GM12878 (cell line): ENCODE results near the gene TOE1. TPM values are rescaled to one million over a fixed set of nuclear protein-coding genes. Genes with fewer than 3 reads are reported as not detected.

Experiments used
- ATAC-seq: fragments of 200-7000 bp; cut with Tn5 transposase; 3 replicates; pipeline ENCODE4 v1.9.1; 2020; ENCODE audit warnings: mild to moderate bottlenecking, moderate library complexity
- BruUV-seq: library from RNA; stranded (reverse); fragments of 400-500 nt; replicated peaks from 2 replicates; lab custom pipeline; 2021; lab: Mats Ljungman, UMichigan
- CTCF ChIA-PET: fragments of 300-600 bp; sonication (Branson Sonifier 250); formaldehyde crosslinking; extraction: SDS; loops from one replicate; lab custom pipeline; 2021; ENCODE audit warnings: inconsistent platforms; lab: Yijun Ruan, JAX
- POLR2A ChIA-PET: fragments of 350-600 bp; formaldehyde crosslinking; extraction: SDS; loops from one replicate; lab custom pipeline; 2021; ENCODE audit warnings: inconsistent platforms; lab: Charles Lee
- RAD21 ChIA-PET: fragments of 300-600 bp; sonication (Branson Sonifier 250); formaldehyde crosslinking; loops from one replicate; lab custom pipeline; 2023; ENCODE audit warnings: antibody characterized with exemption; ENCODE audit not compliant: unreplicated experiment; lab: Charles Lee
- SMC1A ChIA-PET: fragments of 300-600 bp; sonication (Branson Sonifier 250); formaldehyde crosslinking; loops from one replicate; lab custom pipeline; 2023; ENCODE audit not compliant: unreplicated experiment, uncharacterized antibody; lab: Charles Lee
- DNase-seq: peaks from one replicate; pipeline ENCODE4 v3.0.0-alpha.2; 2011; ENCODE audit warnings: low read depth, low spot score
- FAIRE-seq: peaks from 3 replicates; lab custom pipeline; 2011; peaks lifted over from hg19 to GRCh38; lab: Jason Lieb, UNC
- H2AFZ ChIP-seq: 2 replicates; pipeline ENCODE4 v1.6.0; 2011; ENCODE audit warnings: low read depth, low read length, control low read depth; ENCODE audit not compliant: control insufficient read depth
- H3K27ac ChIP-seq: 2 replicates; pipeline ENCODE4 v1.5.1; 2011; ENCODE audit warnings: control low read depth; ENCODE audit not compliant: control insufficient read depth, insufficient read depth
- H3K27me3 ChIP-seq, 2 experiments: replicated peaks in 1 of 2; 2 replicates each; pipeline versions ENCODE4 v1.6.0 to v1.6.1; 2011; ENCODE audit warnings: low read length in 1 of 2; ENCODE audit not compliant: control insufficient read depth in 2 of 2, insufficient read depth in 2 of 2
- H3K36me3 ChIP-seq, 2 experiments: 2 replicates each; pipeline ENCODE4 v1.5.1; 2011; ENCODE audit warnings: low read length in 1 of 2; ENCODE audit not compliant: control insufficient read depth in 2 of 2, insufficient read depth in 2 of 2
- H3K4me1 ChIP-seq: 2 replicates; pipeline ENCODE4 v1.6.1; 2011; ENCODE audit warnings: mild to moderate bottlenecking, low read length, moderate library complexity, mixed read lengths; ENCODE audit not compliant: control insufficient read depth, insufficient read depth
- H3K4me2 ChIP-seq: 2 replicates; pipeline ENCODE4 v1.6.0; 2011; ENCODE audit warnings: control low read depth; ENCODE audit not compliant: control insufficient read depth, insufficient read depth
- H3K4me3 ChIP-seq: fragments of 200-600 bp; sonication (generic); 2 replicates; pipeline ENCODE4 v1.5.1; 2016
- H3K79me2 ChIP-seq: 2 replicates; pipeline ENCODE4 v1.6.0; 2011; ENCODE audit warnings: low read length; ENCODE audit not compliant: control insufficient read depth, insufficient read depth
- H3K9ac ChIP-seq: 2 replicates; pipeline ENCODE4 v1.8.0; 2011; ENCODE audit warnings: low read length, control low read depth, mixed read lengths; ENCODE audit not compliant: control insufficient read depth, insufficient read depth
- H3K9me3 ChIP-seq: replicated peaks from 3 replicates; pipeline ENCODE4 v1.5.1; 2011; ENCODE audit warnings: mild to moderate bottlenecking, low read length; ENCODE audit not compliant: control insufficient read depth, insufficient read depth
- H4K20me1 ChIP-seq: 2 replicates; pipeline ENCODE4 v1.6.0; 2011; ENCODE audit not compliant: control insufficient read depth, insufficient read depth
- BACH1 ChIP-seq: fragments of 450-650 bp; IDR thresholded peaks from 2 replicates; pipeline ENCODE4 v1.6.1; 2017; ENCODE audit warnings: mild to moderate bottlenecking, borderline replicate concordance
- BCL11A ChIP-seq: IDR thresholded peaks from 2 replicates; pipeline ENCODE4 v1.6.1; 2011; ENCODE audit warnings: low read depth, low read length
- E2F8 ChIP-seq: fragments of 450-650 bp; IDR thresholded peaks from 2 replicates; pipeline ENCODE4 v1.6.1; 2018; ENCODE audit warnings: mild to moderate bottlenecking, low read depth, moderate library complexity; ENCODE audit not compliant: partially characterized antibody
- ELK1 ChIP-seq: IDR thresholded peaks from 2 replicates; pipeline ENCODE4 v1.6.1; 2012; ENCODE audit warnings: low read depth, low read length, improper control_type of control experiment
- IRF3 ChIP-seq: fragments of 450-650 bp; IDR thresholded peaks from 2 replicates; pipeline ENCODE4 v1.6.1; 2014; ENCODE audit warnings: mild to moderate bottlenecking
- MEF2B ChIP-seq: fragments of 450-650 bp; IDR thresholded peaks from 2 replicates; pipeline ENCODE4 v1.6.1; 2018; ENCODE audit warnings: mild to moderate bottlenecking, moderate library complexity; ENCODE audit not compliant: partially characterized antibody, poor library complexity, severe bottlenecking
- PBX3 ChIP-seq: IDR thresholded peaks from 2 replicates; pipeline ENCODE4 v1.6.1; 2011; ENCODE audit warnings: mild to moderate bottlenecking, low read depth, low read length, moderate library complexity; ENCODE audit not compliant: insufficient replicate concordance
- WGBS: methylation state at CpG from one replicate; pipeline ENCODE4 v1.1.6; 2016; ENCODE audit warnings: low lambda C conversion rate; ENCODE audit not compliant: insufficient replicate concordance, insufficient coverage; ENCODE audit errors: missing lambda C conversion rate; 5-methylcytosine and 5-hydroxymethylcytosine counted together
- in situ Hi-C: fragments of 300-500 bp; cut with MboI; formaldehyde crosslinking; loops from 9 replicates; pipeline ENCODE4 v1.14.3; 2018; ENCODE audit warnings: mixed read lengths
- intact Hi-C: fragments of 100-400 bp; cut with micrococcal nuclease; formaldehyde crosslinking; loops from one replicate; pipeline ENCODE4 v1.14.2; 2022; ENCODE audit not compliant: unreplicated experiment
- polyA plus RNA-seq, 11 experiments: library from polyadenylated mRNA; depleted of rRNA in 4 of 11; unstranded in 6 of 11; stranded (reverse) in 5 of 11; fragments of >200 nt; fragmentation: Nextera tagmentation in 4 of 11; fragmentation: Illumina TruSeq in 1 of 11; extraction: Ambion mirVana in 4 of 11; extraction: Trizol in 1 of 11; gene quantifications; 1 replicate in 1 of 11; 2 replicates in 10 of 11; pipeline versions ENCODE4 v1.2.1 to v1.2.3, GENCODE V29; 2011 to 2016; ENCODE audit warnings: inconsistent platforms in 2 of 11, missing spikeins in 2 of 11, low read depth in 1 of 11
- total RNA-seq, 4 experiments: library from RNA; depleted of rRNA in 3 of 4; stranded (reverse); fragments of >200 nt in 3 of 4; fragmentation: Illumina TruSeq in 1 of 4; extraction: Trizol in 1 of 4; gene quantifications; 2 replicates each; pipeline versions ENCODE4 v1.2.1 to v1.2.3, GENCODE V29; 2013 to 2021

Gene TOE1
- total and polyA plus RNA-seq, 10 of the 15 experiments (the other 5 are each of a cell fraction or from before 2014, with no cell fraction given), result 22.7 to 38.0 (median 33.3) TPM

DNA sequence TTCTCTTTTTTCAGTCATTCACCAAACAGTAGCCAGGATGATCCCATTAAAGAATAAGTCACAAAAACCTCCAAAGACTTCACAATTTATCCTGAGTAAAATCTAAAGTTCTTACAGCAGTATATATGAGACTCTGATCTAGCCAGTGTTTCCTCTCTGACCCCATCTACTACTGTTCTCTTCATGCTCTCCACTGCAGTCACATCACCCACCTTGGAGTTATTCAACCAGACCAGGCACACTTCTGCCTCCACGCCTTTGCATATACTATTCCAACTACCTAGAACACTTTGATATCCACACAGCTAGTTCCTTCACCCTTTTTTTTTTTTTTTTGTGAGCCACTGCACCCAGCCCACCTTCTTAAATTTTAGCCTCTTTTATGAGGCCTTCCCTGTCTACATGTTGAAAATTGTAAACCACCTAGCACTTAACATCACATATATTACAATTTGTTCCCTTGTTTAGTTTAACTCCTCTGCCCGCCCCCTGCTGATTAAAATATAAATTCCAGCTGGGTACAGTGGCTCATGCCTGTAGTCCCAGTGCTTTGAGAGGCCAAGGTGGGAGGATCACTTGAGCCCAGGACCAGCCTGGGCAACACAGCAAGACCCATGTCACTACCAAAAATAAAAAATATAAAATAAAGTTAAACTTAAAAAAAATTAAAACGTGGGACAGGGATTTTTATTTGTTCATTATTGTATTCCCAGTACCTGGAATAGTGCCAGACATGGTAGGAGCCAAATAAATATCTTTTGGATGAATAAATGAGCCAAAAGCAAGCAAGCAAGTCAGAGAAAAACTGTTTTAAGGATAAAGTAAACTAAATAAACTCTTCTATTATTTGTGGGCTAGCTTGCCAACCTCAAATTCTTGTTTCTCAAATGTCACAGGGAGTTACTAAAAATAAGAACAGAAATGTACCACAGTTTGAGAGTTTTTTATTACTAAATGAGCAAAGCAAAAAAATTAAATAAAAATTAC is 35.4 kb downstream of the TOE1 start:
- no peak for FAIRE-seq
- 23% methylated on average over 3 of the region's 3 CpGs for WGBS
- H3K27ac ChIP-seq, result peak overlapping the region; percentile 37; the same call in 1 of the 2 replicates

DNA sequence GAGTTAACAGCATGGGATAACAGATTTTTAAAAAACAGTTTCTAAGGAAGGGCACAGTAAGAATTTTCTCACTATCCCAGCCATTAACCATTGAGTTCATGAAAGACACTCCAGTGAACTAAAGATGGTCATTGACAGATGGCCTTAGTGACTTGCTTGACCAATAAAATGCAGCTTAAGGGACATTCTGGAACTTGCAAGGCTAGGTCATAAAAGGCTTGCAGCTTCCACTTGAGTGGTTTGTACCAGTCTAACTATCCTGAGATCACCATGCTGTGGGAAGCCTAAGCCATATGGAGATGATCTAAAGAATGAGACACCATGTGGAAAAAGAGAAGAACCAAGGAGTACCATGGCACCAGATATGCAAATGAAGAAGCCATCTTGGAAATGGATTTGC is 38.2 kb downstream of the TOE1 start:
- no TSS peak for BruUV-seq
- CTCF ChIA-PET, result interaction anchor here (0.7 to 2.3 kb wide), 4 partner anchors 9 to 191 kb away, joined by 3 to 7 read pairs (median 4); no protein-coding TSS in a partner anchor
- no peaks in the 10 kb centered on the region for H3K36me3 ChIP-seq
- TF ChIP-seq PBX3 (no peak), IRF3 (no peak), ELK1 (no peak), E2F8 (no peak), BACH1 (no peak)

More for the DNA sequence above, 35.4 kb downstream of the TOE1 start:
- peak; percentile 34 for TF ChIP-seq MEF2B
- TF ChIP-seq BCL11A, result no peak
- TF ChIP-seq, all 136 proteins: peak for 1
- Histone ChIP-seq H3K27me3 (no peaks in the 10 kb centered on the region), H3K4me3 (no peak overlapping the region), H3K4me1 (peaks cover 48% of the 10 kb centered on the region), H3K36me3 (no peaks in the 10 kb centered on the region), H2AFZ (no peak overlapping the region), H4K20me1 (no peaks in the 10 kb centered on the region), H3K4me2 (peak overlapping the region; percentile 71), H3K9me3 (no peaks in the 10 kb centered on the region; the same call in 2 of the 3 replicates), H3K9ac (no peak overlapping the region; the same call in 1 of the 2 replicates), H3K79me2 (no peaks in the 10 kb centered on the region)
- in situ Hi-C loops (no loop called here), intact Hi-C loops (no loop called here)
- ATAC-seq (peak; percentile 43), DNase-seq (no peak)
- CTCF ChIA-PET, result interaction anchor here (1.4 to 4.8 kb wide), 5 partner anchors 10 to 117 kb away, joined by 5 to 21 read pairs (median 8); no protein-coding TSS in a partner anchor
- RAD21 ChIA-PET, result interaction anchor here (1.6 to 6.2 kb wide), 2 partner anchors 14 to 116 kb away, joined by 4 to 38 read pairs; partner anchors contain the start of gene TESK2
- BruUV-seq, result no TSS peak
- POLR2A ChIA-PET, result interaction anchor here (0.5 to 0.7 kb wide), 5 partner anchors 15 to 68 kb away, joined by 3 to 7 read pairs (median 4); no protein-coding TSS in a partner anchor
- SMC1A ChIA-PET, result interaction anchor here (0.6 to 1.5 kb wide), 4 partner anchors 12 to 591 kb away, joined by 3 read pairs; no protein-coding TSS in a partner anchor

More for the DNA sequence above, 38.2 kb downstream of the TOE1 start:
- ChIA-PET RAD21 (interaction anchor here (0.9 kb wide), 1 partner anchor 15 kb away, joined by 3 read pairs; no protein-coding TSS in a partner anchor), POLR2A (interaction anchor here (1.1 kb wide), 1 partner anchor 9 kb away, joined by 3 read pairs; no protein-coding TSS in a partner anchor), SMC1A (interaction anchor here (1.4 to 1.6 kb wide), 4 partner anchors 13 to 115 kb away, joined by 3 to 6 read pairs (median 4); partner anchors contain the start of gene TESK2)
- no peak for ATAC-seq
- H3K27ac ChIP-seq, result no peak overlapping the region
- no peak overlapping the region for H3K4me3 ChIP-seq
- H3K79me2 ChIP-seq, result no peaks in the 10 kb centered on the region
- no peaks in the 10 kb centered on the region for H3K27me3 ChIP-seq
- H3K9ac ChIP-seq, result no peak overlapping the region
- H3K4me2 ChIP-seq, result no peak overlapping the region
- H3K4me1 ChIP-seq, result peaks cover 34% of the 10 kb centered on the region
- no peaks in the 10 kb centered on the region for H4K20me1 ChIP-seq
- in situ Hi-C loops (no loop called here), intact Hi-C loops (no loop called here)
- H2AFZ ChIP-seq, result no peak overlapping the region
- no peak for DNase-seq
- no peaks in the 10 kb centered on the region; the same call in 2 of the 3 replicates for H3K9me3 ChIP-seq
- no peak for FAIRE-seq
